ENCODE results near the gene PWWP2A. TPM values are rescaled to one million over a fixed set of nuclear protein-coding genes. Genes with fewer than 3 reads are reported as not detected.

PWWP2A gene
- total RNA-seq, 1 experiment from 2014 or later = 66.7 TPM

GRCh38 chr5:160165137-160166068 is 46.2 kb upstream of the PWWP2A start:
- no CpG with 5 or more reads among the region's 15 CpGs for WGBS (ENCODE audit: extremely low coverage, insufficient read length, low lambda C conversion rate)
- no peaks in the 10 kb centered on the region for H4K20me1 ChIP-seq (ENCODE audit: control insufficient read depth, insufficient read depth, insufficient read length)
- no peak overlapping the region for H2AK5ac ChIP-seq (ENCODE audit: insufficient read length, low read length)
- H3K9ac ChIP-seq (ENCODE audit: extremely low read depth, insufficient read length, low read length) = no peak overlapping the region
- no peaks in the 10 kb centered on the region for H3K23me2 ChIP-seq (ENCODE audit: insufficient read length, low read depth, low read length, poor library complexity, severe bottlenecking)
- H3K4me3 Mint-ChIP-seq = peak overlapping the region in 1 of 2 experiments; percentile 68; a peak in 3 of 5 replicates
- peak; percentile 93 for DNase-seq
- H3K4ac ChIP-seq (ENCODE audit: low read depth, low read length) = peak overlapping the region; percentile 58
- peak overlapping the region; percentile 83 for H2BK12ac ChIP-seq (ENCODE audit: insufficient read length, low read depth, low read length)
- H2BK120ac ChIP-seq (ENCODE audit: low read depth, low read length, poor library complexity, severe bottlenecking) = no peak overlapping the region
- peaks cover 18% of the 10 kb centered on the region; the same call in 1 of the 2 replicates for H3K4me1 ChIP-seq (ENCODE audit: insufficient read depth, low read length)
- no peaks in the 10 kb centered on the region for H3K79me2 ChIP-seq (ENCODE audit: insufficient read depth, low read length)
- no peak overlapping the region for H3K23ac ChIP-seq (ENCODE audit: insufficient read length, low read depth, low read length)
- H2BK5ac ChIP-seq (ENCODE audit: insufficient read length, low read length) = peak overlapping the region; percentile 55
- peak overlapping the region; percentile 67 for H3K4me2 ChIP-seq (ENCODE audit: insufficient read depth, insufficient read length, low read length)
- H3K27me3 Mint-ChIP-seq (ENCODE audit: low read depth) = no peaks in the 10 kb centered on the region
- no peaks in the 10 kb centered on the region for H3K9me3 ChIP-seq (ENCODE audit: control insufficient read depth, low read depth, low read length)
- peak overlapping the region; percentile 23 for H4K5ac ChIP-seq (ENCODE audit: insufficient read length, low read depth, low read length)
- H2BK20ac ChIP-seq (ENCODE audit: low read depth, low read length, poor library complexity, severe bottlenecking) = no peak overlapping the region
- H3K56ac ChIP-seq (ENCODE audit: insufficient read length, low read depth, low read length) = no peak overlapping the region
- H3K18ac ChIP-seq (ENCODE audit: insufficient read length, low read depth, low read length) = peak overlapping the region; percentile 95
- H3K27ac ChIP-seq (ENCODE audit: insufficient read length, low read depth, low read length) = peak overlapping the region; percentile 99
- H4K8ac ChIP-seq (replicated peaks; ENCODE audit: insufficient read length, low read depth, low read length) = no peak overlapping the region
- H3K27ac Mint-ChIP-seq = peak overlapping the region; percentile 98 to 100 (median 99)
- no peaks in the 10 kb centered on the region for H3K79me1 ChIP-seq (ENCODE audit: insufficient read depth, low read depth, low read length, poor library complexity, severe bottlenecking)
- H3K27me3 ChIP-seq (ENCODE audit: insufficient read depth, low read length) = no peaks in the 10 kb centered on the region
- TF ChIP-seq, protein P1, sequence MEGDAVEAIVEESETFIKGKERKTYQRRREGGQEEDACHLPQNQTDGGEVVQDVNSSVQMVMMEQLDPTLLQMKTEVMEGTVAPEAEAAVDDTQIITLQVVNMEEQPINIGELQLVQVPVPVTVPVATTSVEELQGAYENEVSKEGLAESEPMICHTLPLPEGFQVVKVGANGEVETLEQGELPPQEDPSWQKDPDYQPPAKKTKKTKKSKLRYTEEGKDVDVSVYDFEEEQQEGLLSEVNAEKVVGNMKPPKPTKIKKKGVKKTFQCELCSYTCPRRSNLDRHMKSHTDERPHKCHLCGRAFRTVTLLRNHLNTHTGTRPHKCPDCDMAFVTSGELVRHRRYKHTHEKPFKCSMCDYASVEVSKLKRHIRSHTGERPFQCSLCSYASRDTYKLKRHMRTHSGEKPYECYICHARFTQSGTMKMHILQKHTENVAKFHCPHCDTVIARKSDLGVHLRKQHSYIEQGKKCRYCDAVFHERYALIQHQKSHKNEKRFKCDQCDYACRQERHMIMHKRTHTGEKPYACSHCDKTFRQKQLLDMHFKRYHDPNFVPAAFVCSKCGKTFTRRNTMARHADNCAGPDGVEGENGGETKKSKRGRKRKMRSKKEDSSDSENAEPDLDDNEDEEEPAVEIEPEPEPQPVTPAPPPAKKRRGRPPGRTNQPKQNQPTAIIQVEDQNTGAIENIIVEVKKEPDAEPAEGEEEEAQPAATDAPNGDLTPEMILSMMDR (conservative IDR thresholded peaks at IDR 0.05) = no peak
- no peak overlapping the region for H2BK15ac ChIP-seq (ENCODE audit: low read depth, low read length)
- H3K36me3 Mint-ChIP-seq (ENCODE audit: insufficient read depth in 1 of 3, low read depth in 3 of 3) = no peaks in the 10 kb centered on the region; a peak in 2 of 7 replicates
- H4K91ac ChIP-seq (ENCODE audit: insufficient read length, low read depth, low read length) = peak overlapping the region; percentile 76
- no peaks in the 10 kb centered on the region; a peak in 1 of 5 replicates for H3K9me3 Mint-ChIP-seq
- peak overlapping the region; percentile 95 for H3K14ac ChIP-seq (ENCODE audit: insufficient read depth, low read length)
- H2AFZ ChIP-seq (ENCODE audit: low read length) = no peak overlapping the region
- peaks cover 61 to 69% of the 10 kb centered on the region in 2 experiments for H3K4me1 Mint-ChIP-seq
- H3T11ph ChIP-seq (ENCODE audit: low read length) = no peak overlapping the region
